Activated CD4-positive, alpha-beta T cell treated with anti-CD3 and anti-CD28 coated beads, Interleukin-2, Interleukin-6, amounts not matched to agents 100 ng/mL and 50 ng/mL, durations not matched to agents 16 hours and 8 hours (primary cell): ENCODE results near the gene DIS3L2.
"Not testable (repeated sequence)": the region's sequence is repeated elsewhere in the genome, so short reads cannot be mapped to it uniquely, and the experiment has no call there.

Experiments
- DNase-seq: peaks from one replicate; pipeline ENCODE4 v3.0.0-alpha.2; 2020

Gene DIS3L2

GRCh38 chr2:232018181-232018580 lies 56.7 kb downstream of the DIS3L2 start:
- no peak for DNase-seq

GRCh38 chr2:232022718-232023117 lies 61.2 kb downstream of the DIS3L2 start:
- DNase-seq, result no peak

- DNase-seq, result no peak
Observed at GRCh38 chr2:232023426-232023825, 61.9 kb downstream of the DIS3L2 start.

GRCh38 chr2:232024457-232024856 lies 62.9 kb downstream of the DIS3L2 start:
- no peak for DNase-seq

- peak; percentile 79 for DNase-seq
Observed at GRCh38 chr2:232026910-232027309, 65.4 kb downstream of the DIS3L2 start.

GRCh38 chr2:232027530-232027929 lies 66.0 kb downstream of the DIS3L2 start:
- no peak for DNase-seq

- no peak for DNase-seq
Observed at GRCh38 chr2:232028071-232028470, 66.6 kb downstream of the DIS3L2 start.

GRCh38 chr2:232028631-232029030 lies 67.1 kb downstream of the DIS3L2 start:
- no peak for DNase-seq

- DNase-seq, result no peak
Observed at GRCh38 chr2:232029346-232029745, 67.8 kb downstream of the DIS3L2 start.

- DNase-seq, result no peak
Observed at GRCh38 chr2:232030229-232030628, 68.7 kb downstream of the DIS3L2 start.

GRCh38 chr2:232035292-232035691 lies 73.8 kb downstream of the DIS3L2 start:
- DNase-seq, result not testable (repeated sequence)

GRCh38 chr2:232036876-232037275 lies 75.4 kb downstream of the DIS3L2 start:
- DNase-seq, result not testable (repeated sequence)

- no peak for DNase-seq
Observed at GRCh38 chr2:232038251-232038880, 76.9 kb downstream of the DIS3L2 start.

- no peak for DNase-seq
Observed at GRCh38 chr2:232038881-232039485, 77.5 kb downstream of the DIS3L2 start.

GRCh38 chr2:232042911-232043574 lies 81.5 kb downstream of the DIS3L2 start:
- DNase-seq, result no peak

GRCh38 chr2:232043966-232044365 lies 82.5 kb downstream of the DIS3L2 start:
- DNase-seq, result no peak

- no peak for DNase-seq
Observed at GRCh38 chr2:232049350-232049749, 87.8 kb downstream of the DIS3L2 start.

- no peak for DNase-seq
Observed at GRCh38 chr2:232052591-232052990, 91.1 kb downstream of the DIS3L2 start.

- no peak for DNase-seq
Observed at GRCh38 chr2:232053777-232054176, 92.3 kb downstream of the DIS3L2 start.

- DNase-seq, result peak; percentile 35
Observed at GRCh38 chr2:232058063-232058877, 96.8 kb downstream of the DIS3L2 start.

- DNase-seq, result no peak
Observed at GRCh38 chr2:232058931-232059330, 97.4 kb downstream of the DIS3L2 start.

GRCh38 chr2:232061265-232061664 lies 99.8 kb downstream of the DIS3L2 start:
- DNase-seq, result no peak

GRCh38 chr2:232073026-232073425 lies 111.5 kb downstream of the DIS3L2 start:
- DNase-seq, result no peak
